Muscle of arm (tissue), 12 donors: Measurements from ENCODE around the gene RGMA. TPM values are rescaled to one million over a fixed set of nuclear protein-coding genes. Genes with fewer than 3 reads are reported as not detected.
"Not testable (repeated sequence)": the region's sequence is repeated elsewhere in the genome, so short reads cannot be mapped to it uniquely, and the experiment has no call there.

ENCODE experiments used
- DNase-seq: peaks from one replicate; pipeline ENCODE4 v3.0.0-alpha.2; 2013
- polyA plus RNA-seq, 12 donors: library from polyadenylated mRNA; unstranded; fragments of 120-200 nt; gene quantifications; one replicate each; pipeline ENCODE4 v1.2.1, GENCODE V29; 2013; ENCODE audit not compliant: insufficient read length in 12 of 12

RGMA gene
- polyA plus RNA-seq, 12 donors: 42.9 to 90.9 (median 58.4) TPM; not detected in 1

- no peak for DNase-seq
These were observed 52.8 kb downstream of the RGMA start for GRCh38 chr15:93035953-93036810.

- no peak for DNase-seq
These were observed 53.7 kb downstream of the RGMA start for GRCh38 chr15:93035092-93035915.

- DNase-seq: no peak
These were observed 54.5 kb downstream of the RGMA start for GRCh38 chr15:93034512-93034911.

DNA sequence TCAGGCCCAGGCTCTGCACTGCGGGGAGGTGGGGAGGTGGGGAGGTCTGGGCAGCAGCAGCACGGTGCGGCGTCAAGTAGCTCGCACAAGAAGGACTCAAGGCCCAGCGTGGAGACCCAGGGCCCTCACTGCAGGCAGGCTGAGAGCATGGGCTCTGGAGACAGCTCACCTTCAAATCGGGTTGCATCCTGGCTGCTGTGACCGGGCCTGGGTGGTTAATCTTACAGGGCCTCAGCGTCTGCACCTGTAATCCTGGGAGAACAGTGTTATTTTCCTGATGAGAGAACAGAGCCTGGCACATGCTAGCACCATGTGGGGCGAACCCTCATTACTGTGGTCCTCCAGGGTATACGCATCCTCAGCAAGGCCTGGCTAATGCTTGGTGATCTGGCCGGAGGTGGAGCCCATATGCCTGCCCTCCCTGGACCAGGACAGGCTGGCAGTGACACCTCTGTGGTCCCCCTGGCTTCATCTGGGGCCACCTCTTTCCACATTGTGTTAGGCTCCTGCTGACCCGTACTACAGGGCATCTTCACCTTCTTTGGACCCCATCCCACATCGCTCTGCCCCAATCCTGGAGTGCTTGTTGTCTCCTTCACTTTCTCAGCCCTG is 55.5 kb downstream of the RGMA start:
- no peak for DNase-seq

- DNase-seq: not testable (repeated sequence)
These were observed 56.4 kb downstream of the RGMA start for GRCh38 chr15:93032515-93033206.

- DNase-seq: not testable (repeated sequence)
These were observed 57.2 kb downstream of the RGMA start for GRCh38 chr15:93031557-93032384.

GRCh38 chr15:93031103-93031464 is 57.9 kb downstream of the RGMA start:
- DNase-seq: no peak

GRCh38 chr15:93030430-93031102 is 58.4 kb downstream of the RGMA start:
- peak; percentile 81 for DNase-seq

DNA sequence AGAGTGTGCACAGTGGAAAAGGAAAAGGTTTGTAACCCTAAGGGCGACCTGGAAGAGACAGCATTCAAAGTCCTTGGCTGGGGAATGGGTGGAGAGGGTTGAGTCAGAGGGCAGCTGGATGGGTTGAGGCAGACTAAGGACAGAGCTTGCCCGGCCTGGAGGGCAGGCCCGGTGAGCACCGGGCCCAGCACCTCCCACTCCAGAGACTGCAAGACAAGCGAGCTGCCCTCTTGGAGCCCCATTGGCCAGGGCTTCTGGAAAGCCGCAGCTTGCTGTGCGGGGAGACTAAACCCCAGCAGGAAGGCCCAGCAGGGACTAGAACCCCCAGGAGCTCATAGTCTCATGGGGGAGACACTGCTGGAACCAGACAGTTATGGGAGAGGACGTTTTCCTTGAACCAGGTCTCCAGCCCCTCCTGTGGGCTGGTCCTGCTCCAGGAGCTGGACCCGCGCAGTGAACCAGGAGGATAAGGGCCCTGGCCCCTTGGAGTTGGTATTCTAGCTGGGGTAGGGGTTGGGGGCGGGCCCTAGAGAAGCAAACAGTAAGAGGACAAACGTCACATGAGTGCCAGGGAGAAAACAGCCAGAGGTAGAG is 59.1 kb downstream of the RGMA start:
- no peak for DNase-seq

- DNase-seq: no peak
These were observed 59.7 kb downstream of the RGMA start for GRCh38 chr15:93029214-93029835.

- peak; percentile 76 for DNase-seq
These were observed 60.3 kb downstream of the RGMA start for GRCh38 chr15:93028632-93029213.

DNA sequence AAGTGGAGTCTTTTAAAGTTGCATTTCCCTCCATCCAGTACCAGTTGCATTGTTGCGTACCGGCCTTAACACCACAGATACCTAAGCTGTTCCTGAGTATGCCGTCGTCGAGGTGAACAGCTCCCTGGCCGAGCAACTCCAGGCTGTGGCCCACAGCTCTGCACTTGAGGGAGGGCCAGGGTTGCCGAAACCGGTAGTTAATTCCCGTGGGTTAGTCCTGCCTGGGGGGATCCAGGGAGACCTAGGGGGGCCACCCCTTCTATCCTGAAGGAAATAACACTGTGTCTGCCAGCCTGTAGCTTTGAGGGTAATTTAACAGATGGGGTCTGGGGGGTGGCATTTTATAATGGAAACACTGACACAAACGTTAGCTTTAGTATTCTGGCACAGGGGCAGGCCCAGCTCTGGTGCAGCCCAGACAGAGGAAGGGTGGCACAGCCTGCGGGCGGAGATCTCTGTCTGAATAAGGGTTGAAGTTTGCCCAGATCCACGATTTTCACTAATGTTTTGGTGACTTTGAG is 60.8 kb downstream of the RGMA start:
- no peak for DNase-seq

- no peak for DNase-seq
These were observed 61.6 kb downstream of the RGMA start for GRCh38 chr15:93027413-93027812.

DNA sequence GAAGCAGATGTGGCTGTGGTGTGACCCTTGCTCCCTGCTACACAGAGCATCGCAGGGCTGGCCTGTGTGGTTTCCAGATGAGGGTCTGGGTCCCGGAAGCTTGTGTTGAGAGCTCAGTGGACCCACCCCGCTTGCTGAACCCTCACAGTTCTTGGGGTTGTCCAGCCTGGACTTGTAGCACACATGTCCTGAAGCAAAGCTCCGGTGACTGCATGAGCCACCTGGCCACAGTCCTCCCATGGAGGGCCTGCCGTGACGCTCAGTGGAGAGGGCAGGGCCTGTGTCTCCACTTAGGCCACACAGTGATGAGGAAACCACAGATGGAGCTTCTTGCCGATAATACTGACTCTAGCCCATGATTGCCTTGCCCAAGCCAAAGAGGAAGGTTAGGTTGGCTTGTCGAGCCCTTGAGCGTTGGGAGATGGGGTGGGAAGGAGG is 62.6 kb downstream of the RGMA start:
- DNase-seq: no peak

- DNase-seq: no peak
These were observed 63.4 kb downstream of the RGMA start for GRCh38 chr15:93025625-93025982.

GRCh38 chr15:93024716-93025624 is 64.0 kb downstream of the RGMA start:
- no peak for DNase-seq

DNA sequence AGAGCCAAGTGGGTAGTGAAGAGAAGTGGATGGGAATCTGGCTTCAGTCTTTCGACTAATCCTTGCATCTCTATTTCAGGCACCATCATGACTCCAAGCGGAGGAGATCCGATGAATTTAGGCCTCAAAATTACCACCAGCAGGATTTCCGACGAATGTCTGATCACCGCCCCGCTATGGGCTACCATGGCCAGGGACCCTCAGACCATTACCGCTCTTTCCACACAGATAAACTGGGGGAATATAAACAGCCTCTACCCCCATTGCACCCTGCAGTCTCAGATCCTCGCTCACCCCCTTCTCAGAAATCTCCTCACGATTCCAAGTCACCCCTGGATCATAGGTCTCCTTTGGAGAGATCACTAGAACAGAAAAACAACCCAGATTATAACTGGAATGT is 64.7 kb downstream of the RGMA start:
- DNase-seq: no peak
